ENCODE data around the gene TMEM131. TPM values are rescaled to one million over a fixed set of nuclear protein-coding genes. Genes with fewer than 3 reads are reported as not detected.

The TMEM131 gene
- total and polyA plus RNA-seq, 2 of the 8 experiments (the other 6 are each of a cell fraction or from before 2014, with no cell fraction given): 9.7 to 22.9 TPM

- TF ChIP-seq ATF2 (IDR thresholded peaks at IDR 0.05; ENCODE audit: low read length): no peak
- no peak for TF ChIP-seq ASH2L (IDR thresholded peaks at IDR 0.05; ENCODE audit: low read length)
- no peak for TF ChIP-seq JUND (IDR thresholded peaks at IDR 0.05; ENCODE audit: low read length)
- no peak for TF ChIP-seq YY1 (IDR thresholded peaks at IDR 0.05; ENCODE audit: low read depth, low read length)
- TF ChIP-seq POLR2A (IDR thresholded peaks at IDR 0.05; ENCODE audit: control extremely low read depth in 1 of 2, low read depth in 2 of 2, low read length in 2 of 2): no peak
Observed at GRCh38 chr2:97739020-97739892, 256.5 kb downstream of the TMEM131 start (continued).

Data from H1 (cell line).